DOHH2 (cell line): Measurements from ENCODE around the gene ADCY3.

Source experiments
- EZH2phosphoT487 ChIP-seq: fragments of 200-600 bp; sonication (generic); IDR thresholded peaks from 2 replicates; pipeline ENCODE4 v1.6.1; 2017; ENCODE audit warnings: borderline replicate concordance, mild to moderate bottlenecking, antibody characterized with exemption, low read length, moderate library complexity, mixed read lengths
- TF ChIP-seq, protein P1 (sequence below): fragments of 200-600 bp; sonication (generic); IDR thresholded peaks from one replicate; pipeline ENCODE4 v1.5.1; 2014; ENCODE audit warnings: antibody characterized with exemption, mild to moderate bottlenecking, low read depth, low read length; ENCODE audit not compliant: poor library complexity, severe bottlenecking

DNA sequence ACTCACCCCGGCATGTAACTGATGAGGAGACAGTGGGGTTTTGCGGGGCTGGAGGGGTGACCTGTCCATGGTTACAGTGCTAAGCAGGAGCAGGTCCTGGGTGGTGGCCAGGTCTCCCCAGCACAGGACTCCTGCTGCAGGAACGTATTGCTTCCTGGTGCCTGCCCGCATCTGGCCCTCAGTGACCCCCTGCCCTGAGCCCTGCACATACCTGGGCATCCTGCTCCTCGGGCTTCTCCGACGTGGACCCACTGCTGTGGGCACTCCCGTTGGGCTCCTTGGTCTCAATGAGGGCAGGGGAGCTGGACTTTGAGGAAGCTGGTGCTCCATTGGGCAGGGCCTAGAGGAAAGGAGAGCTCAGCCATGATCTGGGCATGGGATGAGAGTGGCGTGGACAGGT lies 83.3 kb downstream of the ADCY3 start:
- TF ChIP-seq, protein P1, sequence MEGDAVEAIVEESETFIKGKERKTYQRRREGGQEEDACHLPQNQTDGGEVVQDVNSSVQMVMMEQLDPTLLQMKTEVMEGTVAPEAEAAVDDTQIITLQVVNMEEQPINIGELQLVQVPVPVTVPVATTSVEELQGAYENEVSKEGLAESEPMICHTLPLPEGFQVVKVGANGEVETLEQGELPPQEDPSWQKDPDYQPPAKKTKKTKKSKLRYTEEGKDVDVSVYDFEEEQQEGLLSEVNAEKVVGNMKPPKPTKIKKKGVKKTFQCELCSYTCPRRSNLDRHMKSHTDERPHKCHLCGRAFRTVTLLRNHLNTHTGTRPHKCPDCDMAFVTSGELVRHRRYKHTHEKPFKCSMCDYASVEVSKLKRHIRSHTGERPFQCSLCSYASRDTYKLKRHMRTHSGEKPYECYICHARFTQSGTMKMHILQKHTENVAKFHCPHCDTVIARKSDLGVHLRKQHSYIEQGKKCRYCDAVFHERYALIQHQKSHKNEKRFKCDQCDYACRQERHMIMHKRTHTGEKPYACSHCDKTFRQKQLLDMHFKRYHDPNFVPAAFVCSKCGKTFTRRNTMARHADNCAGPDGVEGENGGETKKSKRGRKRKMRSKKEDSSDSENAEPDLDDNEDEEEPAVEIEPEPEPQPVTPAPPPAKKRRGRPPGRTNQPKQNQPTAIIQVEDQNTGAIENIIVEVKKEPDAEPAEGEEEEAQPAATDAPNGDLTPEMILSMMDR = no peak
- no peak for TF ChIP-seq EZH2phosphoT487
